HG03442 (cell line): ENCODE data around the gene CREB3L1.

Experiments used
- ATAC-seq: cut with Tn5 transposase; IDR thresholded peaks from one replicate; pipeline ENCODE4 v1.9.1; 2021; ENCODE audit warnings: mild to moderate bottlenecking, moderate library complexity; ENCODE audit not compliant: unreplicated experiment

Gene CREB3L1

GRCh38 chr11:46272816-46273427 is 4.5 kb upstream of the CREB3L1 start:
- no peak for ATAC-seq

- no peak for ATAC-seq
Measured at GRCh38 chr11:46273511-46274205, 3.8 kb upstream of the CREB3L1 start.

GRCh38 chr11:46275964-46276641 is 1.4 kb upstream of the CREB3L1 start:
- ATAC-seq, result no peak

DNA sequence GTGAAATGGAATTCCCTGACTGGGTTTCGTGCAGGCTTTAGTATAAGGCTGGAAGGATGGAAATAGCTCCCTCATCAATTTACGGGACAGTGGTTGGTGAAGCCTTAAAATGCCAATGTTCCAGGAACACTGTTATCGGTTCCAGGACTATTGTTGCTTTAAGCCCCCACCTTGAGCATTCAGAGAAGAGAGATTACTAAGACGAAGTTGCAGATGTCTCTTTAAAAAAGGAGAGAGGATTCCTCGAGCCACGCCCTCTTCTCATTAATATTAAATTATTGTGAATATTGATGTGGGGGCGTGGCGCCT is 195 bp upstream of the CREB3L1 start:
- no peak for ATAC-seq

DNA sequence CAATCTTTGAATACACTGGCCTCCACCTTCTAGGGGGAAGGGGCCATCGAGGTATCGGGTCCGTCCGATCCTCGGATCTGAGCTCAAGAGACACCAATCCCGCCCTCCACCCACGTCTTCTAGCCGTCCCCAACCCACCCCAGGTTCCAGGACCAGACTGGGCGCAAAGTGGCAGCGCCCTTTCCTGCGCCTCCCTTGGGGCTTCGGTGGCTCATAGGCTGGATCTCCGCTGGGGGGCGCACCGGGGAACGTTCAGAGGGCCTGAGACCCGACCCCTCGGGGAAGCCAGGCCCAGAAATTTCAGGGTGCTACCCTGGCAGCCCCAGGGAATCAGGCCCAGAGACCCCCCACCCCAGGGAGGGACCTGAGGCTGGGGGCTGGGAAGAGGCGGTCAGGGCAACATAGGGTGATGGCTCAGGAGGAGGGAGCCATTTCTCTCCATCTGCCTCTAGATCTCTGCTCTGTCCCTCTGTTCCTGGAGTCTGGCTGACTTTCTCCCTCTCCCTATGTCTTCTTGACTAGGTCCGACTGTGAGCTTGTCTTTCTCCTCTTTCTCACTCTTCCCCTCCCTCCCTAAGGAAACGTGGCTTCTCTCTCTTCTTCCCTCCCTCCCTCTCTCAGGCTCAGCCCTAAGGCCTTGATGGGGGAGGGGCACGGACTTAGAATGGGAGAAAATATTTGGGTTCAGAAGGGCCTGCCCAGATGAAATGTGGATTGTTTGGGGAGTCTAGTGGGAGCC is 1.1 kb downstream of the CREB3L1 start:
- no peak for ATAC-seq

DNA sequence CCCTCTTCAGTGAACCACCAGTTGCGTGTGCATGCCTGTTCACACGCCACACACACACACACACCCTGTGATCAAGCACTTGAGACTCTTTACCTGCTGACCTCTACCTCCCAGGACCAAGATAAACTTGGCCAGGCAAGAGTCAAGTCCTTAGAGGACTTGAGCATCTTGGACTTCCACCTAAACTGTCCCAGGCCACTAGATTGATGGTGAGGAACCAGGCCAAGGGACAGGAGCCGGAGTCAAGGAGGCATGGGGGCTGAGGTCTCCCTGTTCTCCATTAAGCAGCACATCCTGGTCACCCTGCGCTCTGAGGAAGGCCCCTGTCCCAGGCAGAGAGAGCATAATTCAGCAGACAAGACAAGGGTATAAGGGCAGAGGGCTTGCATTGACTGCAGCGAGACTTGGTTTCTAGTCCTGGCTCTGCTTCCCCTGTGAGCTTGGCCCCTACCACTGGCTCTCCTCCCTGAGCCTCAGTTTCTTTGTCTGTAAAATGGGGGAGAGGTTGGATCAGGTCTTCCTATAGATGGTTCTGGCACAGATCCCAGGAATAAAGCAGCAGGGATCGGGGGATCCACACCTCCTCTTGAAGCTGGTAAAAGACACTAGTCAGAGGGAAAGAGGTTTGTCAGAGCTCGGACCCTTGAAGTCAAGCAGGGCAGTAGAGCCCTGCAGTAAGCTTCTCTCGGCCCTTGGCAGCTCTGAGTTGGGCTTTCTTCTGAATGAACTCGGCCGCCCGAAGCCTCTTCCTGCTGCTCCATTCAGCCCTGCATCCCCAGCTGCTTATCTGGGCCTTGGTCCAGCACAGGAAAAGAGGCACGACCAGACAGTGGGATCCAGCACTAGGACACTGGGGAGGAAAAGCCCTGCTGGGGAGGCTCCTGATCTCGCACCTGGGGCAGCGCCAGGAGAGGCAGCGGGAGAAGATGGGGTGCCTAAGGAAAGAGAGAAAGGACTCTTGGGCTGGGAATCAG is 2.0 kb downstream of the CREB3L1 start:
- ATAC-seq, result no peak

DNA sequence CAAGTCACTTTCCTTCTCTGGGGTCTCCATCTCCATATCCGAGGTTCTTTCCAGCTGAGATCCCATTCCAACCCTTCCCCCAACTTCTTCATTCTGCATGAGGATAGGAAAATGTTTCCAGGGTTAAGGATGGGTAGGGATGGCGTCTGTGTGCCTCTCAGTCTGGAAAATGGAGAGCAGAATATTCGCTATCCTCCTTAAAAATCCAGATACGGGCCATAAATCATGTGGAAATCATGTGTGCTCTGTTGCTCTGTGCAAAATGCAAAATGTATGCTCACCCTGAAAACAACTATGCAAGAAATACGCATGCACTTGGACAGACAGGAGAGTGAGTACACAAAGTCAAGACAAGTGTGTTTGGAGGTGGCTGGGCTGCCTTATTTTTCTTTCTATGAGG is 3.2 kb downstream of the CREB3L1 start:
- no peak for ATAC-seq

GRCh38 chr11:46281371-46281831 is 3.9 kb downstream of the CREB3L1 start:
- no peak for ATAC-seq

- no peak for ATAC-seq
Measured at GRCh38 chr11:46285173-46285572, 7.7 kb downstream of the CREB3L1 start.

- ATAC-seq, result no peak
Measured at GRCh38 chr11:46285594-46286033, 8.2 kb downstream of the CREB3L1 start.

- ATAC-seq, result no peak
Measured at GRCh38 chr11:46286789-46287188, 9.3 kb downstream of the CREB3L1 start.

DNA sequence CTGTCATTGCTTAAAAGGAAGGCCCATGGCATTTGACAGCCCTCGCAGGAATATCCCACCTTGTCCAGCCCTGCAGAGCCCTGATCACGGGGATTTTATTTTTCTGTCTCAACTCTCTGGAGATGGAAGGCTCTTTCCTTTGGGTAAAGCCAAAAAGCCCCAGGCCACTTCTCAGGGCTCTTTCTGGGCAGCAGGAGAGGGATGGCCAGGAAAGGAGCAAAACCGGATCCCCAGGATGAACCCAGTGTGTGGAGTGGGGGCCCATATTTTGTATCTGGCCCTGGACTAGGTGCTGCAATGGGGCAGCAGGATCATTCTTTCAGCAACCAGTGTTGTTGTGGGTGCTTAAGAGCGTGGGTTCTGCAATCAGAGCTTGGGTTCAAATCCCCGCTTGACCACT is 11.0 kb downstream of the CREB3L1 start:
- ATAC-seq, result no peak

GRCh38 chr11:46290011-46290410 is 12.5 kb downstream of the CREB3L1 start:
- ATAC-seq, result no peak

- ATAC-seq, result no peak
Measured at GRCh38 chr11:46290598-46291309, 13.3 kb downstream of the CREB3L1 start.

DNA sequence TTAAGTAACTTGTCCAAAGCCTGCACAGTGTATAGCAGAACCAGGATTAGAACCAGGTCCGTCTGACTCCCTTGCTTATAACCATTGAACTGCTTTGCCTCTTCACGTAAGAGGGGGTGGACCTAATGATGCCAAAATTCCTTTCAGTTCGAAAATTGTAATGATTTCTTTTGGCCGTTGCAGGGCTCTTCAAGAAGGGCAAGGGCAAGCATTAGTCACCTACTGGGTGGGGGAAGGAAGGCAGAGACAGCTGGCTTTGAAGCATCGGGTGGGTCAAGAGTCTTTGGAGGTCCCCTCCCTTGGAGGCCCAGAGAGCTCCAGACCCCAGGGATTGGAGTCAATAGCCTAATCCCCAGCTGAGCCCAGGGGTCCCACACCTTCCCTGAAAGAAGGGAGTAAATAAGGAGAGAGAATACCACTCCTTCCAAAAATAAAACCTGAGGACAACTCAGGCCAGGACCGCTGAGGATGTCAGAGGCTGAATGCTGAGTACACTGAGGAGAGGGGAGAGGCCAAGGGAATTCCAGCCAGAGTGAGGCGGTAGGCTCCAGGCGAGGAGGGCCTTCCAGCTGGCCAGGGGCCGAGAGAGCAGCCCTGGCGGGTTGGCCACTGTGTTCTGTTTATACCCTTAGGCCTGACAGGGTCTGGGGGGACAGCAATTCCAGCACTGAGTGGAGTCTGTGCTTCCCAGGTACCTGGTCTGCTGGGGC is 14.1 kb downstream of the CREB3L1 start:
- no peak for ATAC-seq

GRCh38 chr11:46293066-46293465 is 15.6 kb downstream of the CREB3L1 start:
- ATAC-seq, result no peak

GRCh38 chr11:46293641-46294103 is 16.2 kb downstream of the CREB3L1 start:
- ATAC-seq, result no peak

- ATAC-seq, result no peak
Measured at GRCh38 chr11:46294365-46295309, 17.2 kb downstream of the CREB3L1 start.
